Measurements from ENCODE around the gene MPC2.

- no peak for TF ChIP-seq POLR2A (IDR thresholded peaks at IDR 0.05)
- TF ChIP-seq CTCF (IDR thresholded peaks at IDR 0.05): no peak
These were observed 1.4 kb downstream of the MPC2 start for GRCh38 chr1:167935216-167936067.
